H1 (cell line): Measurements from ENCODE around the gene EN1. TPM values are rescaled to one million over a fixed set of nuclear protein-coding genes. Genes with fewer than 3 reads are reported as not detected.
A peak's percentile ranks its signal among the peaks of the same experiment; 100 is the strongest.

Source experiments
- CTCF ChIA-PET: fragments of 300-600 bp; sonication (Branson Sonifier 250); formaldehyde crosslinking; loops from one replicate; lab custom pipeline; 2021; ENCODE audit not compliant: partially characterized antibody; lab: Charles Lee
- POLR2A ChIA-PET: fragments of 300-600 bp; sonication (Branson Sonifier 250); formaldehyde crosslinking; loops from one replicate; lab custom pipeline; 2021; ENCODE audit warnings: inconsistent platforms; ENCODE audit not compliant: partially characterized antibody; lab: Charles Lee
- DNase-seq, 2 experiments: peaks; one replicate each; pipeline versions ENCODE4 v3.0.0 to v3.0.0-alpha.2; 2010 to 2022; ENCODE audit warnings: low spot score in 2 of 2, low read depth in 1 of 2, mixed read lengths in 1 of 2
- FAIRE-seq: peaks from 2 replicates; lab custom pipeline; 2011; peaks lifted over from hg19 to GRCh38; lab: Jason Lieb, UNC
- H2AFZ ChIP-seq: 2 replicates; pipeline ENCODE4 v1.8.1; 2012; ENCODE audit warnings: low read length, inconsistent platforms
- H2AK5ac ChIP-seq: 2 replicates; pipeline ENCODE4 v1.6.1; 2013; ENCODE audit warnings: low read depth, low read length
- H2BK120ac ChIP-seq: replicated peaks from 2 replicates; pipeline ENCODE3; 2013; ENCODE audit warnings: low read depth, low read length, inconsistent platforms
- H2BK12ac ChIP-seq: 2 replicates; pipeline ENCODE4 v1.6.1; 2013; ENCODE audit warnings: low read depth, low read length
- H2BK15ac ChIP-seq: 2 replicates; pipeline ENCODE4 v1.6.1; 2013; ENCODE audit warnings: low read length
- H2BK20ac ChIP-seq: 2 replicates; pipeline ENCODE4 v1.6.1; 2013; ENCODE audit warnings: low read length
- H2BK5ac ChIP-seq: 2 replicates; pipeline ENCODE4 v1.6.1; 2013; ENCODE audit warnings: low read depth, low read length
- H3K14ac ChIP-seq: 2 replicates; pipeline ENCODE4 v1.6.1; 2013; ENCODE audit warnings: inconsistent platforms; ENCODE audit not compliant: insufficient read length
- H3K18ac ChIP-seq: 2 replicates; pipeline ENCODE4 v1.6.1; 2013; ENCODE audit warnings: low read length; ENCODE audit errors: extremely low read depth
- H3K23ac ChIP-seq: 2 replicates; pipeline ENCODE4 v1.6.1; 2013; ENCODE audit warnings: inconsistent platforms; ENCODE audit not compliant: insufficient read length
- H3K23me2 ChIP-seq: 2 replicates; pipeline ENCODE4 v1.6.1; 2013; ENCODE audit warnings: low read depth, low read length
- H3K27ac ChIP-seq: 2 replicates; pipeline ENCODE4 v1.6.1; 2011; ENCODE audit warnings: low read depth, low read length, inconsistent platforms
- H3K27me3 ChIP-seq, 4 experiments: replicated peaks in 1 of 4; 1 replicate in 1 of 4; 2 replicates in 3 of 4; pipeline versions ENCODE4 v1.6.1 to v1.8.1; 2011 to 2013; ENCODE audit warnings: low read length in 3 of 4, mild to moderate bottlenecking in 3 of 4, inconsistent platforms in 2 of 4, mixed read lengths in 2 of 4, moderate library complexity in 1 of 4; ENCODE audit not compliant: control insufficient read depth in 3 of 4, insufficient read depth in 3 of 4; ENCODE audit errors: extremely low read depth in 1 of 4
- H3K36me3 ChIP-seq, 4 experiments: 2 replicates each; pipeline versions ENCODE4 v1.6.1 to v1.8.1; 2011 to 2013; ENCODE audit warnings: mild to moderate bottlenecking in 4 of 4, low read length in 3 of 4, moderate library complexity in 2 of 4, control low read depth in 1 of 4, inconsistent platforms in 1 of 4; ENCODE audit not compliant: insufficient read depth in 4 of 4, control insufficient read depth in 2 of 4
- H3K4ac ChIP-seq: replicated peaks from 2 replicates; pipeline ENCODE3; 2013; ENCODE audit warnings: low read length, low read depth, mixed read lengths, inconsistent platforms; ENCODE audit not compliant: insufficient read length
- H3K4me1 ChIP-seq, 4 experiments: replicated peaks in 1 of 4; 1 replicate in 1 of 4; 2 replicates in 3 of 4; pipeline versions ENCODE4 v1.6.1 to v1.8.1; 2011 to 2013; ENCODE audit warnings: low read length in 3 of 4, inconsistent platforms in 2 of 4, mixed read lengths in 1 of 4; ENCODE audit not compliant: insufficient read depth in 4 of 4, control insufficient read depth in 3 of 4
- H3K4me2 ChIP-seq, 2 experiments: 2 replicates each; pipeline versions ENCODE4 v1.6.1 to v1.8.1; 2011 to 2013; ENCODE audit warnings: low read depth in 2 of 2, low read length in 2 of 2, control low read depth in 1 of 2, inconsistent platforms in 1 of 2, mild to moderate bottlenecking in 1 of 2; ENCODE audit not compliant: insufficient read depth in 1 of 2
- H3K4me3 ChIP-seq, 4 experiments: fragments of 200-600, 300-600 bp in 1 of 4; sonication (generic), shearing (Covaris generic), sonication (Bioruptor Twin) in 1 of 4; 2 replicates each; pipeline versions ENCODE4 v1.5.1 to v1.8.1; 2011 to 2016; ENCODE audit warnings: low read length in 4 of 4, low read depth in 3 of 4, control low read depth in 2 of 4, inconsistent platforms in 2 of 4, mild to moderate bottlenecking in 2 of 4, mixed read lengths in 1 of 4, moderate library complexity in 1 of 4; ENCODE audit not compliant: insufficient read depth in 2 of 4; ENCODE audit errors: extremely low read depth in 1 of 4
- H3K56ac ChIP-seq: replicated peaks from 2 replicates; pipeline ENCODE3; 2013; ENCODE audit warnings: low read depth, mild to moderate bottlenecking, mixed read lengths, low read length, inconsistent platforms; ENCODE audit not compliant: insufficient read length
- H3K79me1 ChIP-seq: 2 replicates; pipeline ENCODE4 v1.6.1; 2013; ENCODE audit warnings: low read depth, low read length, control low read depth
- H3K79me2 ChIP-seq, 2 experiments: 2 replicates each; pipeline versions ENCODE4 v1.6.1 to v1.8.1; 2012 to 2013; ENCODE audit warnings: low read length in 2 of 2, mild to moderate bottlenecking in 2 of 2, inconsistent platforms in 1 of 2; ENCODE audit not compliant: insufficient read depth in 2 of 2, control insufficient read depth in 1 of 2
- H3K9ac ChIP-seq, 4 experiments: replicated peaks in 1 of 4; 1 replicate in 1 of 4; 2 replicates in 3 of 4; pipeline versions ENCODE4 v1.6.1 to v1.8.1; 2011 to 2013; ENCODE audit warnings: low read depth in 3 of 4, low read length in 3 of 4, control low read depth in 2 of 4, mild to moderate bottlenecking in 2 of 4, moderate library complexity in 2 of 4, inconsistent platforms in 1 of 4; ENCODE audit errors: extremely low read depth in 1 of 4
- H3K9me3 ChIP-seq, 2 experiments: 2 replicates each; pipeline versions ENCODE4 v1.6.1 to v1.8.1; 2012 to 2013; ENCODE audit warnings: mild to moderate bottlenecking in 2 of 2, moderate library complexity in 2 of 2, control low read depth in 1 of 2, inconsistent platforms in 1 of 2, low read depth in 1 of 2, low read length in 1 of 2, mixed read lengths in 1 of 2; ENCODE audit not compliant: insufficient read depth in 2 of 2
- H4K20me1 ChIP-seq, 2 experiments: replicated peaks in 1 of 2; 2 replicates each; pipeline versions ENCODE3 to v1.8.1; 2011 to 2013; ENCODE audit warnings: inconsistent platforms in 2 of 2, low read length in 2 of 2, mild to moderate bottlenecking in 1 of 2; ENCODE audit not compliant: insufficient read depth in 2 of 2, control insufficient read depth in 1 of 2
- H4K5ac ChIP-seq: 2 replicates; pipeline ENCODE4 v1.6.1; 2013; ENCODE audit warnings: low read length, low read depth, mixed read lengths, inconsistent platforms; ENCODE audit not compliant: insufficient read length
- H4K8ac ChIP-seq: 2 replicates; pipeline ENCODE4 v1.8.0; 2013; ENCODE audit warnings: mild to moderate bottlenecking, moderate library complexity, low read length, inconsistent platforms; ENCODE audit not compliant: insufficient read depth; ENCODE audit errors: extremely low read depth
- H4K91ac ChIP-seq: replicated peaks from 2 replicates; pipeline ENCODE3; 2013; ENCODE audit warnings: low read length, mixed read lengths, inconsistent platforms; ENCODE audit not compliant: insufficient read length
- ASH2L ChIP-seq: fragments of 200-600, 300-600 bp; sonication (generic); IDR thresholded peaks from one replicate; pipeline ENCODE4 v1.7.1; 2017; ENCODE audit warnings: low read length
- CBX8 ChIP-seq: fragments of 300-800, 300-1000 bp; sonication (generic); IDR thresholded peaks from 2 replicates; pipeline ENCODE4 v1.7.1; 2016; ENCODE audit warnings: low read depth, low read length, borderline replicate concordance
- CREB1 ChIP-seq: IDR thresholded peaks from 2 replicates; pipeline ENCODE4 v1.6.1; 2012; ENCODE audit warnings: inconsistent platforms
- EZH2 ChIP-seq: fragments of 200-600 bp; sonication (generic); IDR thresholded peaks from 2 replicates; pipeline ENCODE4 v1.7.1; 2012; ENCODE audit warnings: low read depth, mild to moderate bottlenecking, moderate library complexity, low read length, inconsistent platforms; ENCODE audit not compliant: severe bottlenecking
- HDAC6 ChIP-seq: IDR thresholded peaks from one replicate; pipeline ENCODE4 v1.7.1; 2012; ENCODE audit warnings: low read depth, mild to moderate bottlenecking, inconsistent platforms, low read length, moderate library complexity
- RNF2 ChIP-seq: fragments of 200-900, 300-1000 bp; sonication (generic); IDR thresholded peaks from 2 replicates; pipeline ENCODE4 v1.7.1; 2016; ENCODE audit warnings: borderline replicate concordance, low read depth, mild to moderate bottlenecking, antibody characterized with exemption, low read length; ENCODE audit not compliant: poor library complexity, severe bottlenecking; ENCODE audit errors: missing control alignments
- SUZ12 ChIP-seq: fragments of 200-600 bp; sonication (generic); IDR thresholded peaks from 2 replicates; pipeline ENCODE4 v1.6.1; 2012; ENCODE audit warnings: mild to moderate bottlenecking, inconsistent platforms, low read length, moderate library complexity, mixed read lengths
- WGBS, 2 experiments: shearing (Covaris generic) in 1 of 2; methylation state at CpG; one replicate each; pipeline versions ENCODE4 v1.1.6 to v1.1.7; 2013 to 2015; ENCODE audit warnings: low lambda C conversion rate in 2 of 2, mixed read lengths in 2 of 2, inconsistent platforms in 1 of 2, low coverage in 1 of 2, missing lambda C conversion rate in 1 of 2; ENCODE audit not compliant: insufficient replicate concordance in 2 of 2, insufficient coverage in 1 of 2, insufficient read length in 1 of 2; ENCODE audit errors: extremely low coverage in 1 of 2, missing lambda C conversion rate in 1 of 2; 5-methylcytosine and 5-hydroxymethylcytosine counted together
- polyA plus RNA-seq, 7 experiments: library from polyadenylated mRNA; depleted of rRNA in 3 of 7; stranded (reverse) in 5 of 7; unstranded in 2 of 7; fragments of >200 nt in 5 of 7; fragments of 200-250 nt in 2 of 7; gene quantifications; 1 replicate in 5 of 7; 2 replicates in 1 of 7; 4 replicates in 1 of 7; pipeline versions ENCODE4 v1.2.1 to v1.2.3, GENCODE V29; 2011 to 2013; ENCODE audit warnings: missing spikeins in 2 of 7, mixed read lengths in 2 of 7
- total RNA-seq: library from RNA; stranded (reverse); fragmentation: NEBNext Ultra II Directional; extraction: Animal tissue kit (Norgen Biotek cat#: 25700); gene quantifications from 2 replicates; pipeline ENCODE4 v1.2.1, GENCODE V29; 2021

The EN1 gene
- total and polyA plus RNA-seq, 2 of the 8 experiments (the other 6 are each of a cell fraction or from before 2014, with no cell fraction given), result not detected

DNA sequence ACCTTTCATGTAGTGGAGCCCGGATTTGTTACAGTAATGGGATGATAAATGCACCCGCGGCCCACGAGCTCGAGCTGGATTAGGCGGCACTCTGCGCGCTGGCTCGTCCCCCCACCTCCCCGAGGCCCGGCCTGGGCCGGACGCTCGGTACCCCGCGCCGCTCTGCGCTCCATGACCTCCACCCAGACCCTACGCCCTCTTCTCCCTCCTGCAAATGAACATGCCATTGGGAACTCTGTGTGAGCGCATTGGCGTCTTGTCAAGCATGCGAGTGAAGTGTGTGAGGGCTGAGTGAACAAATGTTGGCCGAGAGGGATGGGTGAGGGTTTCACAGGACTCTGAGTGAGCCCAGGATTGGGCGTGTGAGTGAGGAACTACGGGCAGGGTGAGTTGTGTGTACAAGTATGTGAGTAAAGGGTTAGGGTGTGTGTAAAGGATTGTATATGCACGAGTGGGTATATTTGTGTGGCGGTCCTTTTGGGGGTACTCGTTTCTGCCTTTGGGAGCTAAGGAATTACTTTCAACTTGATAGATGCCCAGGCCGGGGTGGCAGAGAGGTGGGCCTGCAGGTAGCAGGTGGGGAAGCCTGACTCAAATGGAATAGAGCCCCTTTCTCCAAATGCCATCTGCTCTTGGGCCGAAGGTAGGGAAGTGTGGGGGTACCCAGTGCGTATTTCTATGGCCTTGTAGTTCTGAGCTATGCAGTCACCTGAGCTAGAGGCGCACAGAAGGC is 2.9 kb upstream of the EN1 start:
- no peak overlapping the region for H3K18ac ChIP-seq
- 0 out of 2 replicates have a peak overlapping the region, but pooled peaks have one; percentile 13 for H2BK15ac ChIP-seq
- no peaks in the 10 kb centered on the region for H3K79me2 ChIP-seq
- no peak overlapping the region for H2BK5ac ChIP-seq
- H2BK12ac ChIP-seq, result 0 out of 2 replicates have a peak overlapping the region, but pooled peaks have one; percentile 40
- no peak overlapping the region for H4K91ac ChIP-seq
- peaks cover 87 to 99% (median 93%) of the 10 kb centered on the region in 4 experiments for H3K27me3 ChIP-seq
- CTCF ChIA-PET, result interaction anchor here (0.6 to 2.6 kb wide), 4 partner anchors 8 to 43 kb away, joined by 3 to 9 read pairs (median 3); no protein-coding TSS in a partner anchor
- TF ChIP-seq CBX8 (peak; percentile 92), RNF2 (peak; percentile 94), ASH2L (peak; percentile 50), SUZ12 (peak; percentile 97), CREB1 (no peak), EZH2 (peak; percentile 99), HDAC6 (no peak)
- WGBS, 2 experiments, result 4 to 100% methylated on average over 1 to 30 of the region's 32 CpGs
- peak overlapping the region; percentile 1; the same call in 1 of the 2 replicates for H2BK20ac ChIP-seq
- no peak overlapping the region for H3K9ac ChIP-seq
- peaks cover 2 to 45% (median 27%) of the 10 kb centered on the region in 4 experiments for H3K4me1 ChIP-seq
- FAIRE-seq, result no peak
- H3K27ac ChIP-seq, result no peak overlapping the region
- H2AFZ ChIP-seq, result no peak overlapping the region
- H2BK120ac ChIP-seq, result no peak overlapping the region
- no peak overlapping the region for H3K14ac ChIP-seq
- peak overlapping the region; percentile 33 to 90; a peak in 2 of 4 replicates for H3K4me2 ChIP-seq
- peaks cover 8% of the 10 kb centered on the region; the same call in 1 of the 2 replicates for H3K23me2 ChIP-seq
- POLR2A ChIA-PET, result interaction anchor here (0.9 to 1.8 kb wide), 4 partner anchors 9 to 17 kb away, joined by 3 to 4 read pairs (median 4); no protein-coding TSS in a partner anchor
- H3K23ac ChIP-seq, result no peak overlapping the region
- DNase-seq, result peak in 1 of 2 experiments; percentile 52
- H2AK5ac ChIP-seq, result no peak overlapping the region
- H3K4me3 ChIP-seq, result peak overlapping the region in 1 of 4 experiments; percentile 18; a peak in 1 of 8 replicates
- no peak overlapping the region for H4K5ac ChIP-seq
- H4K20me1 ChIP-seq, result peaks cover 26 to 30% of the 10 kb centered on the region in 2 experiments
- no peaks in the 10 kb centered on the region for H3K79me1 ChIP-seq
- H3K36me3 ChIP-seq, result peaks cover 0 to 4% (median 0%) of the 10 kb centered on the region in 4 experiments; a peak in 1 of 8 replicates
- H4K8ac ChIP-seq, result no peak overlapping the region
- no peak overlapping the region for H3K56ac ChIP-seq
- H3K4ac ChIP-seq, result no peak overlapping the region
- H3K9me3 ChIP-seq, result no peaks in the 10 kb centered on the region
